ENCODE data around the gene DAZ4. TPM values are rescaled to one million over a fixed set of nuclear protein-coding genes. Genes with fewer than 3 reads are reported as not detected.
A peak's percentile ranks its signal among the peaks of the same experiment; 100 is the strongest.
"Not testable (repeated sequence)": the region's sequence is repeated elsewhere in the genome, so short reads cannot be mapped to it uniquely, and the experiment has no call there.

The DAZ4 gene
- not detected in 3 replicates for total RNA-seq (2021)
- Bru-seq, nascent RNA = percentile 0 among the genes with signal in this experiment
- long read RNA-seq, experiment 1 = 0 reads
- long read RNA-seq, experiment 2 = 0 reads
- long read RNA-seq, experiment 3 = 0 reads

- ATAC-seq; H3K4me3 Mint-ChIP-seq; H3K9me3 Mint-ChIP-seq; CTCF ChIA-PET; POLR2A ChIA-PET; H3K36me3 Mint-ChIP-seq; H3K4me1 Mint-ChIP-seq; H3K27me3 Mint-ChIP-seq (ENCODE audit: low read depth); DNase-seq (ENCODE audit: low spot score); H3K27ac Mint-ChIP-seq: not testable (repeated sequence)
Observed at GRCh38 chrY:24833619-24834018, at the start of gene DAZ4. Gene DAZ4 (plus strand): TSS chrY:24833919. CDS start chrY:24834127, 208 bp downstream.

- H3K27me3 Mint-ChIP-seq (ENCODE audit: low read depth); H3K4me1 Mint-ChIP-seq; H3K36me3 Mint-ChIP-seq; POLR2A ChIA-PET; H3K27ac Mint-ChIP-seq; H3K4me3 Mint-ChIP-seq; DNase-seq (ENCODE audit: low spot score); CTCF ChIA-PET; ATAC-seq; H3K9me3 Mint-ChIP-seq: not testable (repeated sequence)
Observed at GRCh38 chrY:24813293-24813692, 20.4 kb upstream of the DAZ4 start, which contains the start of gene DAZ3. Gene DAZ3 (minus strand): TSS chrY:24813393. CDS start chrY:24813185, 208 bp downstream.

- H3K27ac Mint-ChIP-seq; DNase-seq (ENCODE audit: low spot score); H3K4me1 Mint-ChIP-seq; H3K4me3 Mint-ChIP-seq; POLR2A ChIA-PET; H3K9me3 Mint-ChIP-seq; ATAC-seq; CTCF ChIA-PET; H3K27me3 Mint-ChIP-seq (ENCODE audit: low read depth); H3K36me3 Mint-ChIP-seq: not testable (repeated sequence)
Observed at GRCh38 chrY:24821836-24822235, 11.9 kb upstream of the DAZ4 start.

- H3K36me3 Mint-ChIP-seq; H3K27me3 Mint-ChIP-seq (ENCODE audit: low read depth); POLR2A ChIA-PET; H3K9me3 Mint-ChIP-seq; DNase-seq (ENCODE audit: low spot score); ATAC-seq; H3K27ac Mint-ChIP-seq; CTCF ChIA-PET; H3K4me1 Mint-ChIP-seq; H3K4me3 Mint-ChIP-seq: not testable (repeated sequence)
Observed at GRCh38 chrY:24824184-24824879, 9.4 kb upstream of the DAZ4 start.

- H3K4me1 Mint-ChIP-seq; DNase-seq (ENCODE audit: low spot score); H3K36me3 Mint-ChIP-seq; H3K4me3 Mint-ChIP-seq; ATAC-seq; H3K27me3 Mint-ChIP-seq (ENCODE audit: low read depth); H3K9me3 Mint-ChIP-seq; CTCF ChIA-PET; POLR2A ChIA-PET; H3K27ac Mint-ChIP-seq: not testable (repeated sequence)
Observed at GRCh38 chrY:24825069-24825468, 8.7 kb upstream of the DAZ4 start.

Other genes starting within 250 kb of the DAZ4 start
- gene BPY2B, start 215.9 kb upstream of the DAZ4 start, total RNA-seq (2021) = not detected in 3 replicates
- gene DAZ3, start 20.5 kb upstream of the DAZ4 start, total RNA-seq (2021) = not detected in 3 replicates
- not detected in 3 replicates for gene BPY2C, start 218.2 kb downstream of the DAZ4 start, total RNA-seq (2021)

Data from WTC11 (cell line).